ENCODE measurements around the gene CCDC6. TPM values are rescaled to one million over a fixed set of nuclear protein-coding genes. Genes with fewer than 3 reads are reported as not detected.
"Not testable (repeated sequence)": the region's sequence is repeated elsewhere in the genome, so short reads cannot be mapped to it uniquely, and the experiment has no call there.

Gene CCDC6
- total RNA-seq, 4 donors from 2014 or later: 65.5 to 104 (median 76.2) TPM

GRCh38 chr10:59878915-59879314, 27.4 kb downstream of the CCDC6 start:
- no peak overlapping the region for H3K4me3 ChIP-seq (ENCODE audit: low read depth, poor library complexity, severe bottlenecking)
- WGBS, 2 donors: 90 to 92% methylated on average over 2 of the region's 2 CpGs
- TF ChIP-seq POLR2A (IDR thresholded peaks at IDR 0.05) (no peak), CTCF (IDR thresholded peaks at IDR 0.05) (no peak)
- no peak for DNase-seq (ENCODE audit: low spot score in 2 of 2)
- intact Hi-C loops (cut with DNase I; ENCODE audit: low total_unique reads): no loop called here

- DNase-seq (ENCODE audit: low spot score in 2 of 2): no peak
- WGBS, 2 donors: 91% methylated on average over 2 of the region's 2 CpGs
- TF ChIP-seq POLR2A (IDR thresholded peaks at IDR 0.05) (no peak), CTCF (IDR thresholded peaks at IDR 0.05) (no peak)
Measured at GRCh38 chr10:59878289-59878688, 28.1 kb downstream of the CCDC6 start.

GRCh38 chr10:59877191-59877671, 29.1 kb downstream of the CCDC6 start:
- intact Hi-C loops (cut with DNase I; ENCODE audit: low total_unique reads): no loop called here
- H3K4me3 ChIP-seq (ENCODE audit: low read depth, poor library complexity, severe bottlenecking): no peak overlapping the region
- no peak for DNase-seq (ENCODE audit: low spot score in 2 of 2)
- WGBS, 2 donors: 74 to 77% methylated on average over 7 of the region's 7 CpGs
- TF ChIP-seq CTCF (IDR thresholded peaks at IDR 0.05) (no peak), POLR2A (IDR thresholded peaks at IDR 0.05) (no peak)

More at GRCh38 chr10:59878289-59878688, 28.1 kb downstream of the CCDC6 start:
- no peak overlapping the region for H3K4me3 ChIP-seq (ENCODE audit: low read depth, poor library complexity, severe bottlenecking)
- intact Hi-C loops (cut with DNase I; ENCODE audit: low total_unique reads): no loop called here

GRCh38 chr10:59876695-59877094, 29.7 kb downstream of the CCDC6 start:
- WGBS, 2 donors: 65 to 70% methylated on average over 2 of the region's 2 CpGs
- H3K4me3 ChIP-seq (ENCODE audit: low read depth, poor library complexity, severe bottlenecking): no peak overlapping the region
- TF ChIP-seq POLR2A (IDR thresholded peaks at IDR 0.05) (no peak), CTCF (IDR thresholded peaks at IDR 0.05) (no peak)
- DNase-seq (ENCODE audit: low spot score in 2 of 2): no peak
- intact Hi-C loops (cut with DNase I; ENCODE audit: low total_unique reads): no loop called here

- H3K4me3 ChIP-seq (ENCODE audit: low read depth, poor library complexity, severe bottlenecking); intact Hi-C loops (cut with DNase I; ENCODE audit: low total_unique reads); DNase-seq (ENCODE audit: low spot score in 2 of 2): not testable (repeated sequence)
- 77 to 82% methylated on average over 9 of the region's 9 CpGs for WGBS, 2 donors
Measured at GRCh38 chr10:59876208-59876607, 30.1 kb downstream of the CCDC6 start.

GRCh38 chr10:59873896-59874295, 32.5 kb downstream of the CCDC6 start:
- DNase-seq (ENCODE audit: low spot score in 2 of 2): no peak
- no peak overlapping the region for H3K4me3 ChIP-seq (ENCODE audit: low read depth, poor library complexity, severe bottlenecking)
- intact Hi-C loops (cut with DNase I; ENCODE audit: low total_unique reads): no loop called here
- TF ChIP-seq CTCF (IDR thresholded peaks at IDR 0.05) (no peak), POLR2A (IDR thresholded peaks at IDR 0.05) (no peak)
- 69 to 72% methylated on average over 4 of the region's 4 CpGs for WGBS, 2 donors

All from lower leg skin (tissue), 4 donors.